ENCODE results near the gene IL23R. TPM values are rescaled to one million over a fixed set of nuclear protein-coding genes. Genes with fewer than 3 reads are reported as not detected.

IL23R gene
- total RNA-seq, 2 donors from 2014 or later, result 0.26 TPM; not detected in 1

GRCh38 chr1:67239738-67240137 is 73.5 kb downstream of the IL23R start:
- no peak overlapping the region for H3K4me3 ChIP-seq
- TF ChIP-seq CTCF (IDR thresholded peaks at IDR 0.05) (no peak), POLR2A (IDR thresholded peaks at IDR 0.05) (no peak)
- H3K27ac ChIP-seq, result no peak overlapping the region
- no peak for ATAC-seq
- H3K4me1 ChIP-seq, result no peaks in the 10 kb centered on the region
- no peaks in the 10 kb centered on the region for H3K27me3 ChIP-seq
- intact Hi-C loops (cut with DNase I), result no loop called here
- H3K36me3 ChIP-seq (replicated peaks in 1 of 2; ENCODE audit: insufficient read depth in 1 of 2, low read depth in 2 of 2), result no peaks in the 10 kb centered on the region
- H3K9me3 ChIP-seq, result no peaks in the 10 kb centered on the region
- 62 to 65% methylated on average over 2 of the region's 2 CpGs for WGBS, 2 donors
- no peak for DNase-seq

- Histone ChIP-seq H3K4me3 (no peak overlapping the region), H3K9me3 (no peaks in the 10 kb centered on the region), H3K27ac (no peak overlapping the region), H3K36me3 (replicated peaks in 1 of 2; ENCODE audit: insufficient read depth in 1 of 2, low read depth in 2 of 2) (no peaks in the 10 kb centered on the region), H3K27me3 (no peaks in the 10 kb centered on the region), H3K4me1 (no peaks in the 10 kb centered on the region)
- intact Hi-C loops (cut with DNase I), result no loop called here
- ATAC-seq (no peak), DNase-seq (no peak)
- TF ChIP-seq CTCF (IDR thresholded peaks at IDR 0.05) (no peak), POLR2A (IDR thresholded peaks at IDR 0.05) (no peak)
- 53 to 61% methylated on average over 1 of the region's 1 CpG for WGBS, 2 donors
Observed at GRCh38 chr1:67241200-67241746, 75.0 kb downstream of the IL23R start.

- no peaks in the 10 kb centered on the region for H3K4me1 ChIP-seq
- TF ChIP-seq POLR2A (IDR thresholded peaks at IDR 0.05) (no peak), CTCF (IDR thresholded peaks at IDR 0.05) (no peak)
Observed at GRCh38 chr1:67242016-67242415, 75.8 kb downstream of the IL23R start.

GRCh38 chr1:67250051-67250653 is 83.9 kb downstream of the IL23R start:
- H3K27ac ChIP-seq, result no peak overlapping the region
- no peak for ATAC-seq
- WGBS, 2 donors, result 69 to 77% methylated on average over 2 of the region's 2 CpGs
- intact Hi-C loops (cut with DNase I), result no loop called here
- TF ChIP-seq POLR2A (IDR thresholded peaks at IDR 0.05) (no peak), CTCF (IDR thresholded peaks at IDR 0.05) (no peak)
- no peak for DNase-seq
- H3K36me3 ChIP-seq (replicated peaks in 1 of 2; ENCODE audit: insufficient read depth in 1 of 2, low read depth in 2 of 2), result no peaks in the 10 kb centered on the region
- no peaks in the 10 kb centered on the region for H3K4me1 ChIP-seq
- H3K9me3 ChIP-seq, result no peaks in the 10 kb centered on the region
- no peak overlapping the region for H3K4me3 ChIP-seq
- H3K27me3 ChIP-seq, result no peaks in the 10 kb centered on the region

More at GRCh38 chr1:67242016-67242415, 75.8 kb downstream of the IL23R start:
- H3K27ac ChIP-seq, result no peak overlapping the region
- H3K9me3 ChIP-seq, result no peaks in the 10 kb centered on the region
- H3K4me3 ChIP-seq, result no peak overlapping the region
- no peaks in the 10 kb centered on the region for H3K36me3 ChIP-seq (replicated peaks in 1 of 2; ENCODE audit: insufficient read depth in 1 of 2, low read depth in 2 of 2)
- DNase-seq (no peak), ATAC-seq (no peak)
- intact Hi-C loops (cut with DNase I), result no loop called here
- no peaks in the 10 kb centered on the region for H3K27me3 ChIP-seq
